Measurements from ENCODE around the gene SH3TC2.

GRCh38 chr5:149072791-149073190 lies 9.9 kb upstream of the SH3TC2 start:
- no peak for TF ChIP-seq ZNF274 (IDR thresholded peaks at IDR 0.05; ENCODE audit: low read depth, low read length)
- no peak for TF ChIP-seq SUZ12 (IDR thresholded peaks at IDR 0.05; ENCODE audit: extremely low read depth, insufficient read depth, insufficient read length)

All from NT2/D1 (cell line).